CD4-positive, alpha-beta T cell (primary cell): ENCODE measurements around the gene SLC38A4. TPM values are rescaled to one million over a fixed set of nuclear protein-coding genes. Genes with fewer than 3 reads are reported as not detected.

Experiments
- ATAC-seq: fragments of 200-7000 bp; cut with Tn5 transposase; one replicate; pipeline ENCODE4 v1.10.0; 2022; ENCODE audit warnings: mild to moderate bottlenecking; ENCODE audit not compliant: poor library complexity
- CTCF ChIA-PET: fragments of 350-600 bp; sonication (Branson Sonifier 250); formaldehyde crosslinking; loops from one replicate; lab custom pipeline; 2021; ENCODE audit warnings: antibody characterized with exemption, inconsistent platforms; lab: Charles Lee
- POLR2A ChIA-PET: fragments of 350-600 bp; sonication (Branson Sonifier 250); formaldehyde crosslinking; loops from one replicate; lab custom pipeline; 2021; ENCODE audit warnings: antibody characterized with exemption, inconsistent platforms; lab: Charles Lee
- DNase-seq, 14 experiments: peaks; one replicate each; pipeline ENCODE4 v3.0.0-alpha.2; 2013 to 2020; ENCODE audit warnings: mixed read lengths in 2 of 14
- H3K27ac ChIP-seq, 2 donors: one replicate each; pipeline versions ENCODE4 v1.5.1 to v1.7.0; 2013; ENCODE audit warnings: low read length in 2 of 2, low read depth in 1 of 2, mild to moderate bottlenecking in 1 of 2
- H3K27me3 ChIP-seq, 2 experiments: 1 replicate in 1 of 2; 2 replicates in 1 of 2; pipeline versions ENCODE4 v1.6.1 to v1.7.0; 2013; ENCODE audit warnings: low read length in 2 of 2, control low read depth in 1 of 2, mild to moderate bottlenecking in 1 of 2, moderate library complexity in 1 of 2; ENCODE audit not compliant: insufficient read depth in 2 of 2, control insufficient read depth in 1 of 2
- H3K36me3 ChIP-seq: one replicate; pipeline ENCODE4 v1.6.1; 2013; ENCODE audit warnings: low read length, control low read depth; ENCODE audit not compliant: insufficient read depth
- H3K4me1 ChIP-seq: one replicate; pipeline ENCODE4 v1.6.1; 2013; ENCODE audit warnings: low read length, control low read depth; ENCODE audit not compliant: insufficient read depth
- H3K4me3 ChIP-seq: one replicate; pipeline ENCODE4 v1.5.1; 2013; ENCODE audit warnings: mild to moderate bottlenecking, low read length, moderate library complexity
- H3K9me3 ChIP-seq, 2 experiments: 1 replicate in 1 of 2; 2 replicates in 1 of 2; pipeline versions ENCODE4 v1.6.1 to v1.7.0; 2013; ENCODE audit warnings: low read length in 2 of 2, mild to moderate bottlenecking in 2 of 2, control low read depth in 1 of 2, moderate library complexity in 1 of 2; ENCODE audit not compliant: control insufficient read depth in 1 of 2, insufficient read depth in 1 of 2
- H3K27ac Mint-ChIP-seq: one replicate; pipeline ENCODE4 v1.8.0; 2020; ENCODE audit warnings: mixed read lengths
- H3K27me3 Mint-ChIP-seq: one replicate; pipeline ENCODE4 v1.8.0; 2021; ENCODE audit warnings: mixed read lengths
- H3K36me3 Mint-ChIP-seq: one replicate; pipeline ENCODE4 v1.8.0; 2021; ENCODE audit warnings: low read depth, mixed read lengths
- H3K4me1 Mint-ChIP-seq: one replicate; pipeline ENCODE4 v1.8.0; 2021; ENCODE audit warnings: low read depth, mixed read lengths
- H3K4me3 Mint-ChIP-seq: one replicate; pipeline ENCODE4 v1.8.0; 2020; ENCODE audit warnings: mild to moderate bottlenecking, mixed read lengths
- H3K9me3 Mint-ChIP-seq: one replicate; pipeline ENCODE4 v1.8.0; 2020; ENCODE audit warnings: mixed read lengths
- intact Hi-C, 2 experiments: fragments of 100-400 bp; cut with DNase I in 1 of 2; cut with micrococcal nuclease in 1 of 2; formaldehyde crosslinking; loops; one replicate each; pipeline versions ENCODE4 v1.15.1 to v1.9.0; 2023 to 2025; cut with DNase I, micrococcal nuclease
- total RNA-seq, 174 experiments: library from RNA in 2 of 174; stranded (reverse) in 2 of 174; gene quantifications; one replicate each; pipeline ENCODE4 v1.2.3 and lab custom pipeline; 2021 to 2026
- TF ChIP-seq, protein P1 (sequence below): fragments of 200-600 bp; IDR thresholded peaks from one replicate; pipeline ENCODE4 v1.8.0; 2022; ENCODE audit warnings: antibody characterized with exemption, mild to moderate bottlenecking

The SLC38A4 gene
- total RNA-seq, 2 experiments from 2014 or later: not detected

GRCh38 chr12:46847001-46847400 is 21.2 kb upstream of the SLC38A4 start:
- Mint-ChIP-seq H3K27ac (no peak overlapping the region), H3K9me3 (no peaks in the 10 kb centered on the region), H3K4me3 (no peak overlapping the region), H3K27me3 (peaks cover 27% of the 10 kb centered on the region), H3K36me3 (no peaks in the 10 kb centered on the region), H3K4me1 (no peaks in the 10 kb centered on the region)
- CTCF ChIA-PET: no interaction called here
- no peak for ATAC-seq
- intact Hi-C loops: no loop called here
- Histone ChIP-seq H3K27me3 (peaks cover 0 to 6% of the 10 kb centered on the region in 2 experiments), H3K4me1 (no peaks in the 10 kb centered on the region), H3K4me3 (no peak overlapping the region), H3K27ac (no peak overlapping the region), H3K36me3 (no peaks in the 10 kb centered on the region), H3K9me3 (peaks cover 0 to 4% of the 10 kb centered on the region in 2 experiments)
- no peak for DNase-seq
- TF ChIP-seq, protein P1, sequence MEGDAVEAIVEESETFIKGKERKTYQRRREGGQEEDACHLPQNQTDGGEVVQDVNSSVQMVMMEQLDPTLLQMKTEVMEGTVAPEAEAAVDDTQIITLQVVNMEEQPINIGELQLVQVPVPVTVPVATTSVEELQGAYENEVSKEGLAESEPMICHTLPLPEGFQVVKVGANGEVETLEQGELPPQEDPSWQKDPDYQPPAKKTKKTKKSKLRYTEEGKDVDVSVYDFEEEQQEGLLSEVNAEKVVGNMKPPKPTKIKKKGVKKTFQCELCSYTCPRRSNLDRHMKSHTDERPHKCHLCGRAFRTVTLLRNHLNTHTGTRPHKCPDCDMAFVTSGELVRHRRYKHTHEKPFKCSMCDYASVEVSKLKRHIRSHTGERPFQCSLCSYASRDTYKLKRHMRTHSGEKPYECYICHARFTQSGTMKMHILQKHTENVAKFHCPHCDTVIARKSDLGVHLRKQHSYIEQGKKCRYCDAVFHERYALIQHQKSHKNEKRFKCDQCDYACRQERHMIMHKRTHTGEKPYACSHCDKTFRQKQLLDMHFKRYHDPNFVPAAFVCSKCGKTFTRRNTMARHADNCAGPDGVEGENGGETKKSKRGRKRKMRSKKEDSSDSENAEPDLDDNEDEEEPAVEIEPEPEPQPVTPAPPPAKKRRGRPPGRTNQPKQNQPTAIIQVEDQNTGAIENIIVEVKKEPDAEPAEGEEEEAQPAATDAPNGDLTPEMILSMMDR: no peak
- POLR2A ChIA-PET: no interaction called here

- Mint-ChIP-seq H3K27ac (no peak overlapping the region), H3K9me3 (no peaks in the 10 kb centered on the region), H3K4me1 (no peaks in the 10 kb centered on the region), H3K27me3 (peaks cover 28% of the 10 kb centered on the region), H3K4me3 (no peak overlapping the region), H3K36me3 (no peaks in the 10 kb centered on the region)
- CTCF ChIA-PET: no interaction called here
- no peak for DNase-seq
- no peaks in the 10 kb centered on the region for H3K36me3 ChIP-seq
- no peaks in the 10 kb centered on the region for H3K4me1 ChIP-seq
- H3K9me3 ChIP-seq: peaks cover 0 to 2% of the 10 kb centered on the region in 2 experiments
- no peak overlapping the region for H3K27ac ChIP-seq
- no peak overlapping the region for H3K4me3 ChIP-seq
- peaks cover 6% of the 10 kb centered on the region in 2 experiments for H3K27me3 ChIP-seq
- intact Hi-C loops: no loop called here
- TF ChIP-seq, protein P1: no peak
- POLR2A ChIA-PET: no interaction called here
- no peak for ATAC-seq
These were observed 18.0 kb upstream of the SLC38A4 start for GRCh38 chr12:46843811-46844210.

GRCh38 chr12:46841891-46842290 is 16.1 kb upstream of the SLC38A4 start:
- intact Hi-C loops: no loop called here
- Mint-ChIP-seq H3K36me3 (no peaks in the 10 kb centered on the region), H3K4me1 (no peaks in the 10 kb centered on the region), H3K27ac (no peak overlapping the region), H3K27me3 (peaks cover 22% of the 10 kb centered on the region), H3K9me3 (no peaks in the 10 kb centered on the region), H3K4me3 (no peak overlapping the region)
- ATAC-seq: no peak
- Histone ChIP-seq H3K36me3 (no peaks in the 10 kb centered on the region), H3K27me3 (peaks cover 6% of the 10 kb centered on the region in 2 experiments), H3K27ac (no peak overlapping the region), H3K9me3 (no peaks in the 10 kb centered on the region), H3K4me3 (no peak overlapping the region), H3K4me1 (no peaks in the 10 kb centered on the region)
- POLR2A ChIA-PET: no interaction called here
- CTCF ChIA-PET: no interaction called here
- TF ChIP-seq, protein P1: no peak
- DNase-seq: no peak
